Stimulated activated CD4-positive, alpha-beta T cell treated with anti-CD3 and anti-CD28 coated beads, TNF-alpha, amount 100 ng/mL, for 4 hours (primary cell): ENCODE measurements around the gene GPC6.
"Not testable (repeated sequence)": the region's sequence is repeated elsewhere in the genome, so short reads cannot be mapped to it uniquely, and the experiment has no call there.

ENCODE experiments used
- DNase-seq, 3 experiments: peaks; one replicate each; pipeline ENCODE4 v3.0.0-alpha.2; 2020; ENCODE audit warnings: low read depth in 3 of 3

GPC6 gene

GRCh38 chr13:94298346-94298745, 1071.7 kb downstream of the GPC6 start:
- no peak for DNase-seq

GRCh38 chr13:94300401-94300800, 1073.8 kb downstream of the GPC6 start:
- no peak for DNase-seq

- DNase-seq: no peak
These were observed 1074.9 kb downstream of the GPC6 start for GRCh38 chr13:94301487-94301886.

GRCh38 chr13:94302847-94303565, 1076.4 kb downstream of the GPC6 start:
- DNase-seq: not testable (repeated sequence)

- DNase-seq: no peak
These were observed 1077.1 kb downstream of the GPC6 start for GRCh38 chr13:94303644-94304174.

- no peak for DNase-seq
These were observed 1078.4 kb downstream of the GPC6 start for GRCh38 chr13:94305033-94305432.

- no peak for DNase-seq
These were observed 1078.9 kb downstream of the GPC6 start for GRCh38 chr13:94305463-94305862.

- no peak for DNase-seq
These were observed 1079.3 kb downstream of the GPC6 start for GRCh38 chr13:94305934-94306333.

GRCh38 chr13:94308832-94309231, 1082.2 kb downstream of the GPC6 start:
- no peak for DNase-seq

GRCh38 chr13:94309576-94309975, 1083.0 kb downstream of the GPC6 start:
- DNase-seq: no peak

- no peak for DNase-seq
These were observed 1083.6 kb downstream of the GPC6 start for GRCh38 chr13:94309997-94310855.

GRCh38 chr13:94311893-94312292, 1085.3 kb downstream of the GPC6 start:
- no peak for DNase-seq

- no peak for DNase-seq
These were observed 1086.1 kb downstream of the GPC6 start for GRCh38 chr13:94312511-94313216.

- no peak for DNase-seq
These were observed 1086.8 kb downstream of the GPC6 start for GRCh38 chr13:94313321-94313910.

- no peak for DNase-seq
These were observed 1087.3 kb downstream of the GPC6 start for GRCh38 chr13:94313926-94314325.

- DNase-seq: no peak
These were observed 1088.6 kb downstream of the GPC6 start for GRCh38 chr13:94315188-94315587.

GRCh38 chr13:94317063-94317491, 1090.5 kb downstream of the GPC6 start:
- no peak for DNase-seq

- no peak for DNase-seq
These were observed 1091.8 kb downstream of the GPC6 start for GRCh38 chr13:94318418-94318817.

- no peak for DNase-seq
These were observed 1092.9 kb downstream of the GPC6 start for GRCh38 chr13:94319501-94319900.

- DNase-seq: no peak
These were observed 1096.5 kb downstream of the GPC6 start for GRCh38 chr13:94322925-94323763.
